MCF 10A (cell line): ENCODE measurements around the gene HMG20B. TPM values are rescaled to one million over a fixed set of nuclear protein-coding genes. Genes with fewer than 3 reads are reported as not detected.

ENCODE experiments used
- BruUV-seq: library from RNA; stranded (reverse); fragments of 400-500 nt; replicated peaks from 2 replicates; lab custom pipeline; 2021; lab: Mats Ljungman, UMichigan
- CTCF ChIA-PET: fragments of 300-600 bp; sonication (Branson Sonifier 250); formaldehyde crosslinking; extraction: SDS; loops from one replicate; lab custom pipeline; 2021; ENCODE audit warnings: antibody characterized with exemption, inconsistent platforms; lab: Yijun Ruan, JAX
- POLR2A ChIA-PET: fragments of 300-600, 350-650 bp; sonication (Branson Sonifier 250); formaldehyde crosslinking; extraction: SDS; loops from one replicate; lab custom pipeline; 2020; ENCODE audit warnings: antibody characterized with exemption, inconsistent platforms; lab: Yijun Ruan, JAX
- DNase-seq: peaks from one replicate; pipeline ENCODE4 v3.0.0-alpha.2; 2018; ENCODE audit not compliant: unreplicated experiment
- H3K27ac Mint-ChIP-seq: one replicate; pipeline ENCODE4 v1.8.0; 2022; ENCODE audit warnings: mild to moderate bottlenecking, low read depth, mixed read lengths; ENCODE audit not compliant: unreplicated experiment
- H3K27me3 Mint-ChIP-seq: one replicate; pipeline ENCODE4 v1.8.0; 2022; ENCODE audit warnings: mixed read lengths; ENCODE audit not compliant: insufficient read depth, unreplicated experiment
- H3K36me3 Mint-ChIP-seq: one replicate; pipeline ENCODE4 v1.8.0; 2022; ENCODE audit warnings: mild to moderate bottlenecking, moderate library complexity, mixed read lengths; ENCODE audit not compliant: insufficient read depth, unreplicated experiment
- H3K4me1 Mint-ChIP-seq: one replicate; pipeline ENCODE4 v1.8.0; 2022; ENCODE audit warnings: mixed read lengths; ENCODE audit not compliant: insufficient read depth, unreplicated experiment
- H3K4me3 Mint-ChIP-seq: one replicate; pipeline ENCODE4 v1.8.0; 2022; ENCODE audit warnings: mild to moderate bottlenecking, moderate library complexity, mixed read lengths; ENCODE audit not compliant: unreplicated experiment
- H3K9me3 Mint-ChIP-seq: one replicate; pipeline ENCODE4 v1.8.0; 2022; ENCODE audit warnings: mixed read lengths; ENCODE audit not compliant: unreplicated experiment
- CTCF ChIP-seq: fragments of 200-600 bp; IDR thresholded peaks from one replicate; pipeline ENCODE4 v1.8.0; 2022; ENCODE audit warnings: antibody characterized with exemption, mild to moderate bottlenecking; ENCODE audit not compliant: unreplicated experiment
- intact Hi-C: fragments of 100-400 bp; cut with micrococcal nuclease; formaldehyde crosslinking; loops from 2 replicates; pipeline ENCODE4 v1.14.1; 2022
- total RNA-seq: library from RNA; stranded (reverse); gene quantifications from 2 replicates; pipeline ENCODE4 v1.2.3, GENCODE V29; 2022

The HMG20B gene
- total RNA-seq, 1 experiment from 2014 or later = 64.7 TPM

DNA sequence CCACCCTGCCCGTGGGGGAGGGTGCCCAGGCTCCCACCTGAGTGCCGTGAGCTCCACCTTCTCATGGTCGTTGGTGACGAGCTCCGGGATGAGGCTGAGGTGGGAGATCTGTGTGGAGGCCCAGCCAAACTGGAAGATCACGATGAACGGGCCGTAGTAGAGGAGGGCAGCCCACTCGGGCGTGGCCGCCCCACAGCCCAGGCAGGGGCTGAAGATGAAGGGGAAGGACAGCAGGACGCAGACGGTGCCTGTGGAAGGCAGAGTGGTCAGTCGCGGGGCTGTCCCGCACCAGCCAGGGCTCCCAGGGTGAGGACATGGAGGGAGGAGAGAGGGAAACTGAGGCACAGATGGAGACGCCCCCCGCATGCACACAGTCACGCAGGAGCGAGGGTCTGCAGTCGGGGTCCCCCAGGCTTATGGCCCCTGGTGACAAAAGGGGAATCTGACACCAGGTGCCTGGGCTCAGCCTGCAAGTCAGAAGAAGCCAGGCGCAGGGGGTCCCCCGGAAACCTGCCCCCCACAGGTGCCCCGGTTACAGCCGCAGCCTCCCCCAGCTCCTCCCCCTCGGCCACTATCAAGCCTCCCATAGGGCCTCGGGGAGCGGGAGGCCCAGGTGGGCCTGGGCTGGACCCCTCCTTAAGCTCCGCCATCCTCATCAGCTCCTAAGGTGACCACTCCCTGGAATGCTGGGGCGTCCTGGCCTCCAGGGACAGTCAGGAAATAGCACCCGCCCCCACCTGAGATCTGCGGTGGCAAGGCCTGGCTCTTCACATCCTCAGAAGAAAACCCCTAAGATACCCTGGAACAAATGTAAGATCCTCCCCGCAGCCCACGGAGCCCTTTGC is 21.6 kb upstream of the HMG20B start:
- ChIA-PET CTCF (no interaction called here), POLR2A (interaction anchor here (0.7 kb wide), 2 partner anchors 11 to 114 kb away, joined by 3 read pairs; no protein-coding TSS in a partner anchor)
- H3K36me3 Mint-ChIP-seq = peaks cover 44% of the 10 kb centered on the region
- H3K9me3 Mint-ChIP-seq = no peaks in the 10 kb centered on the region
- peaks cover 2% of the 10 kb centered on the region for H3K4me1 Mint-ChIP-seq
- no TSS peak for BruUV-seq
- intact Hi-C loops = loop anchor here (10.0 kb wide), 1 partner anchor 154 kb away; the partner anchor contains the start of genes PIP5K1C and TJP3
- H3K27me3 Mint-ChIP-seq = no peaks in the 10 kb centered on the region
- DNase-seq = no peak
- H3K4me3 Mint-ChIP-seq = no peak overlapping the region
- no peak for TF ChIP-seq CTCF
- H3K27ac Mint-ChIP-seq = no peak overlapping the region

DNA sequence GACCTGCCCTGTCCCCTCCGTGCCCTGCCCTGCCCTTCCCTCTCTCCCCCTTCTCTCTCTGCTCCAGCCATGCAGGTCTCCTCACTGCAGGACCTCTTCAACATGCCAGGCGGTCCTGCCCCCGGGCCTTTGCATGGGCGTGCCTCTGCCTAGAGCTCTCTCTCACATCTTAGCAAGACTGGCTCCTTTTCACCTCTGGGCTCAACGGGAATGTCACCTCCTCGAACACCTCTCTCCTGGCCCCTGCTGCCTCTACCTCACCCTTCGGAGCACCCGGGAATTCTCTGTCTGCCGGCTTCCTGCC is 21.0 kb upstream of the HMG20B start:
- peaks cover 48% of the 10 kb centered on the region for H3K36me3 Mint-ChIP-seq
- H3K4me1 Mint-ChIP-seq = peaks cover 8% of the 10 kb centered on the region
- no peaks in the 10 kb centered on the region for H3K9me3 Mint-ChIP-seq
- DNase-seq = no peak
- BruUV-seq = no TSS peak
- no peak overlapping the region for H3K4me3 Mint-ChIP-seq
- ChIA-PET CTCF (no interaction called here), POLR2A (no interaction called here)
- intact Hi-C loops = loop anchor here (10.0 kb wide), 1 partner anchor 153 kb away; the partner anchor contains the start of genes PIP5K1C and TJP3
- no peaks in the 10 kb centered on the region for H3K27me3 Mint-ChIP-seq
- H3K27ac Mint-ChIP-seq = no peak overlapping the region
- no peak for TF ChIP-seq CTCF

- Mint-ChIP-seq H3K27me3 (no peaks in the 10 kb centered on the region), H3K36me3 (peaks cover 31% of the 10 kb centered on the region), H3K4me1 (peaks cover 10% of the 10 kb centered on the region), H3K27ac (no peak overlapping the region), H3K9me3 (no peaks in the 10 kb centered on the region), H3K4me3 (no peak overlapping the region)
- TF ChIP-seq CTCF = no peak
- no peak for DNase-seq
- BruUV-seq = TSS peak; percentile 42
- ChIA-PET POLR2A (interaction anchor here (0.9 kb wide), 1 partner anchor 20 kb away, joined by 3 read pairs; no protein-coding TSS in a partner anchor), CTCF (interaction anchor here (0.5 to 1.8 kb wide), 4 partner anchors 10 to 1351 kb away, joined by 3 to 16 read pairs (median 3); no protein-coding TSS in a partner anchor)
- intact Hi-C loops = loop anchor here (10.0 kb wide), 1 partner anchor 150 kb away; the partner anchor contains the start of genes PIP5K1C and TJP3
Measured at GRCh38 chr19:3554254-3555083, 18.3 kb upstream of the HMG20B start.
